HG03469 (cell line): ENCODE data around the gene TMEM120A.

ENCODE experiments used
- ATAC-seq: cut with Tn5 transposase; IDR thresholded peaks from one replicate; pipeline ENCODE4 v1.9.1; 2021; ENCODE audit warnings: mild to moderate bottlenecking, moderate library complexity, moderate number of reproducible peaks; ENCODE audit not compliant: unreplicated experiment

TMEM120A gene

GRCh38 chr7:75995996-75996395, 1.6 kb upstream of the TMEM120A start:
- no peak for ATAC-seq

- ATAC-seq = no peak
Measured at GRCh38 chr7:75995052-75995471, 667 bp upstream of the TMEM120A start.

GRCh38 chr7:75993689-75994387, 557 bp downstream of the TMEM120A start:
- ATAC-seq = no peak

GRCh38 chr7:75992083-75992755, 2.2 kb downstream of the TMEM120A start:
- no peak for ATAC-seq

GRCh38 chr7:75991531-75992082, 2.8 kb downstream of the TMEM120A start:
- no peak for ATAC-seq

GRCh38 chr7:75989500-75990388, 4.7 kb downstream of the TMEM120A start:
- no peak for ATAC-seq

- no peak for ATAC-seq
Measured at GRCh38 chr7:75988568-75989499, 5.6 kb downstream of the TMEM120A start.

- ATAC-seq = no peak
Measured at GRCh38 chr7:75987805-75988567, 6.4 kb downstream of the TMEM120A start.

DNA sequence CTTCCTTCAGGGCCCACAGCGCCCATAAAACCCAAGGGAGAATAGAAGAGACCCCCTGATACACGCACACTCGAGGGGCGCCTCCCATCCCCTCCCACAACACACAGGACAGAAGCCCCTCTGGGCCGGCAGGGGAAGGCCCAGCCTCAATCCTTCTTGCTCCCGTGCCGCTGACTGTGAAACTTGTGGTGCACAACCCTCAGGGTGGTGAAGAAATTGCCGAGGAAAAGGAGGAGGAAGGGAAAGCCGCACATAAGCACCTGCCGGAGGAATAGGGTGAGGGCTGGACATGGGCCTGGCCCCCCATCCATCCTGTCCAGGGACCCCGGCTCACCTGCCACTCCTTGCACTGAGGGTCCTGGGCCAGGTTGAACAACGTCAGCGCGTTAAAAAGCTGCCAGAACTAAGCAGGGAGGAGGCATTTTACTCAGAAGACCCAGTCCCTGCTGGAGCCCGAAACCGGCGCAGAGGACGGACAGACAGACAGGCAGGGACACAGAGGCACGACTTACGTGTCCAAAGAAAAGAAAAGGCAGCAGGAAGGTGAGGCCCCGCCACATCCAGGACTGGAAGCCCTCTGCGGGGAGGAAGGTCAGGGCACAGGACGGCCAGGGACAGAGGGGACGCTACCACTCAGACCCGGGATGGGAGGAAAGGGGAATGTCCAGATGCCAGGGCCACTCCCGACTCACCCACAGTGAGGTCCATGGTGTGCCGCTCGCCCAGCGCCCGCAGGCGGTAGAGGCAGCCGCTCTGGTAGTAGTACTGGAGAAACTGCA, 7.2 kb downstream of the TMEM120A start:
- ATAC-seq = no peak

- no peak for ATAC-seq
Measured at GRCh38 chr7:75986147-75986781, 8.1 kb downstream of the TMEM120A start.

DNA sequence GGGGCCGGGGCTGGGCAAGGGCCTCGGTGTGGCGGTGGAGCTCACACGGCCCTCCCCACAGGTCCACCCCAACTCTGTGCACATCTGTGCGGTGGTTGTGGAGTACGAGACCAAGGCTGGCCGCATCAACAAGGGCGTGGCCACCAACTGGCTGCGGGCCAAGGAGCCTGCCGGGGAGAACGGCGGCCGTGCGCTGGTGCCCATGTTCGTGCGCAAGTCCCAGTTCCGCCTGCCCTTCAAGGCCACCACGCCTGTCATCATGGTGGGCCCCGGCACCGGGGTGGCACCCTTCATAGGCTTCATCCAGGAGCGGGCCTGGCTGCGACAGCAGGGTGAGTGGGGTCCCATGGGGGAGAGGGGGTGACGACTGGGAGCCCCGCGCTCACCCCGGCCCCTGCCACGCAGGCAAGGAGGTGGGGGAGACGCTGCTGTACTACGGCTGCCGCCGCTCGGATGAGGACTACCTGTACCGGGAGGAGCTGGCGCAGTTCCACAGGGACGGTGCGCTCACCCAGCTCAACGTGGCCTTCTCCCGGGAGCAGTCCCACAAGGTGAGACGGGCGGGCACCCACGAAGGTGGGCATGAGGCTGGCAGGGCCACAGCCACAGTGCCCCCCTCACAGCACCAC, 8.8 kb downstream of the TMEM120A start:
- ATAC-seq = no peak

GRCh38 chr7:75985009-75985517, 9.3 kb downstream of the TMEM120A start:
- no peak for ATAC-seq

DNA sequence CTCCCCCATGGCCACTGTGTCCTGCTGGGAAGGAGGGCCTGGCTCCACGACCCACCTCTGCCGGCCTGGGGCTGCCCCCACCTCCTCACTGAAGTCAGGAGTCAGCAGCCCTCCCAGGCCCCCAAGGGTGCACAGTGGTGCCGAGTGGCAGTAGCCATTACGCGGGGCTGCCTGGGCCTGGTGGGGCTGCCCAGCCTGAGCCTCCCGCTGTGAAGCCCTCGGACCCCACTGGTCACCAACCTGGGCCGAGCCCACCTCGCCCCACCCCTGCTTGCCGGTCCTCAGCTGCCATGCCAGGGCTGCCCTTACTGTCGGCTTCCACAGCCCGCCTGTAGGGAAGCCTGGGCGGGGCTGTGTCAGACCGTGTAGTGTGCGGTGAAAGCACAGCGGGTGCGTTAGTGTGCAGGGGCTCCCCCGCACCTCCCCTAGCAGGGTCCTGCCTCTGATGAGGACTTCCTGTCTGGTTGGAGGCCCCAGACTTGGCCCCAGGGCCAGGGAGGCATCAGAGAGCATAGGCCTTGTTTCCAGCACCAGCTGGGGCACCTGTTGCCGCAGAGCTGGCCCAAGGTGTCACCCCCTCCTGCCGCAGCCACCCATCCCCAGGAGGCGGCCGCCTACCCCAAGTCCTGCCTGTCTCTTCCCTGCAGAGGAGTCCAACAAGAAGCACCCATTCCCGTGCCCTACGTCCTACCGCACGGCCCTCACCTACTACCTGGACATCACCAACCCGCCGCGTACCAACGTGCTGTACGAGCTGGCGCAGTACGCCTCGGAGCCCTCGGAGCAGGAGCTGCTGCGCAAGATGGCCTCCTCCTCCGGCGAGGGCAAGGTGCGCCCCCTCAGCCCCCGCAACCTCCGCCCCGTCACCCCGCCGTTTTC, 10.0 kb downstream of the TMEM120A start:
- no peak for ATAC-seq

DNA sequence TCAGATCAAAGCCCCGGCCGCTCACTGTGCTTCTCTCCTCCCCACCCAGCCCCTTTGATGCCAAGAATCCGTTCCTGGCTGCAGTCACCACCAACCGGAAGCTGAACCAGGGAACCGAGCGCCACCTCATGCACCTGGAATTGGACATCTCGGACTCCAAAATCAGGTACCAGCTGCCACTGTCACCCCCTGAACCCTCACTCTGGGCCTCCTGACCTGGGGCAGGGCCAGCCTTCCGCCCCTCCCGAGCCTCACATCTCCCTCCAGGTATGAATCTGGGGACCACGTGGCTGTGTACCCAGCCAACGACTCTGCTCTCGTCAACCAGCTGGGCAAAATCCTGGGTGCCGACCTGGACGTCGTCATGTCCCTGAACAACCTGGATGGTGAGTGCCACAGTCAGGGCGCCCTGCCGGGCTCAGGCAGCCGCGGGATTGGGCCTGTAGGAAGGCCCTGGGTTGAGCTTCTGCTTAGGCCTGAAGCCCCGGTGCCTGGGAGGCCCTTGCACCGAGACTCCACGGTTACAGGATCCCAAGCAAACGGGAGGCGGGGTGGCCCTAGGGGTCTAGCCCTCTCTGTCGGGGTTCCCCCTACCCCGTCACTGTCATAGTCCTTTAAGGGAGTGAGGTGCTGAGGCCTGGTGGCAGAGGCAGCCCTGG, 10.8 kb downstream of the TMEM120A start:
- ATAC-seq = no peak

- ATAC-seq = no peak
Measured at GRCh38 chr7:75982306-75983064, 11.9 kb downstream of the TMEM120A start.
